HepG2 (cell line): Measurements from ENCODE around the gene GPX1. TPM values are rescaled to one million over a fixed set of nuclear protein-coding genes. Genes with fewer than 3 reads are reported as not detected.
A peak's percentile ranks its signal among the peaks of the same experiment; 100 is the strongest.

Experiments used
- DRAP1 ChIP-seq: IDR thresholded peaks from 2 replicates; pipeline ENCODE4 v1.6.1; 2016; ENCODE audit warnings: missing genetic modification reagents, missing compliant biosample characterization
- DZIP1 ChIP-seq: sonication (generic); formaldehyde crosslinking; IDR thresholded peaks from 2 replicates; pipeline ENCODE4 v1.5.0; 2020; ENCODE audit warnings: mild to moderate bottlenecking, missing genetic modification reagents
- KLF16 ChIP-seq, 2 experiments: sonication (generic) in 1 of 2; formaldehyde crosslinking in 1 of 2; IDR thresholded peaks; 2 replicates each; pipeline versions ENCODE4 v1.6.1 to v1.8.0; 2016 to 2023; ENCODE audit warnings: missing genetic modification reagents in 2 of 2, missing compliant biosample characterization in 1 of 2
- PHF8 ChIP-seq: sonication (generic); formaldehyde crosslinking; IDR thresholded peaks from 2 replicates; pipeline ENCODE4 v1.5.0; 2020; ENCODE audit warnings: missing genetic modification reagents
- PRDM4 ChIP-seq: sonication (generic); formaldehyde crosslinking; IDR thresholded peaks from 2 replicates; pipeline ENCODE4 v1.9.0; 2021; ENCODE audit warnings: missing genetic modification reagents, borderline replicate concordance
- SRSF4 ChIP-seq: fragments of 200-400 bp; formaldehyde crosslinking; IDR thresholded peaks from one replicate; pipeline ENCODE4 v1.6.1; 2018; ENCODE audit warnings: mild to moderate bottlenecking, low read depth, low read length, moderate library complexity; ENCODE audit not compliant: poor library complexity, severe bottlenecking
- YEATS4 ChIP-seq: sonication (generic); formaldehyde crosslinking; IDR thresholded peaks from 2 replicates; pipeline ENCODE4 v1.4.0; 2020; ENCODE audit warnings: missing genetic modification reagents, borderline replicate concordance
- ZBTB2 ChIP-seq: sonication (generic); formaldehyde crosslinking; IDR thresholded peaks from 2 replicates; pipeline ENCODE4 v1.8.0; 2022; ENCODE audit warnings: low read depth, missing genetic modification reagents
- ZBTB40 ChIP-seq, 2 experiments: fragments of 450-650 bp in 1 of 2; sonication (generic) in 1 of 2; formaldehyde crosslinking in 1 of 2; IDR thresholded peaks; 2 replicates each; pipeline versions ENCODE4 v1.6.1 to v1.8.0; 2016 to 2022; ENCODE audit warnings: antibody characterized with exemption in 1 of 2, mild to moderate bottlenecking in 1 of 2, missing genetic modification reagents in 1 of 2
- ZNF256 ChIP-seq: sonication (generic); formaldehyde crosslinking; conservative IDR thresholded peaks from 2 replicates; pipeline ENCODE4 v1.4.0; 2020; ENCODE audit warnings: missing genetic modification reagents
- polyA plus RNA-seq, 8 experiments: library from polyadenylated mRNA; depleted of rRNA in 3 of 8; stranded (reverse) in 7 of 8; unstranded in 1 of 8; fragments of >200 nt; fragmentation: Illumina TruSeq in 4 of 8; extraction: Trizol in 4 of 8; gene quantifications; 2 replicates each; pipeline versions ENCODE4 v1.2.1 to v1.2.3, GENCODE V29; 2011 to 2016; ENCODE audit warnings: low read depth in 4 of 8, missing spikeins in 1 of 8, mixed read lengths in 1 of 8; ENCODE audit not compliant: insufficient read depth in 1 of 8
- total RNA-seq, 5 experiments: library from RNA; depleted of rRNA; stranded (reverse); fragments of >200 nt; fragmentation: Illumina TruSeq; extraction: Trizol; gene quantifications; 2 replicates each; pipeline ENCODE4 v1.2.3, GENCODE V29; 2016; ENCODE audit warnings: low read depth in 1 of 5

Gene GPX1
- total and polyA plus RNA-seq, 2 of the 13 experiments (the other 11 are each of a cell fraction or from before 2014, with no cell fraction given): 149 to 168 TPM

- TF ChIP-seq DRAP1 (CRISPR knock-in tag) (peak; percentile 83; the same call in 1 of the 2 replicates), ZBTB2 (peak; percentile 91), YEATS4 (peak; percentile 98), DZIP1 (CRISPR knock-in tag) (peak; percentile 16), ZNF256 (CRISPR knock-in tag) (peak; percentile 88), ZBTB40 (IDR thresholded peaks at IDR 0.05) (no peak), ZBTB40 (CRISPR knock-in tag; IDR thresholded peaks at IDR 0.05) (peak; percentile 86), SRSF4 (no peak), KLF16 (CRISPR knock-in tag; IDR thresholded peaks at IDR 0.05) (peak in 1 of 2 experiments; percentile 89; a peak in 2 of 4 replicates), PHF8 (peak; percentile 88), PRDM4 (CRISPR knock-in tag) (no peak)
Measured at GRCh38 chr3:49339941-49340800, 18.0 kb downstream of the GPX1 start, which contains the start of gene USP4 (continued).
